Lower lobe of right lung (tissue), 2 donors: Measurements from ENCODE around the gene CCDC167. TPM values are rescaled to one million over a fixed set of nuclear protein-coding genes. Genes with fewer than 3 reads are reported as not detected.
A peak's percentile ranks its signal among the peaks of the same experiment; 100 is the strongest.

Experiments
- ATAC-seq, 2 donors: fragments of 200-7000 bp; cut with Tn5 transposase; one replicate each; pipeline ENCODE4 v1.9.1; 2020 to 2022; ENCODE audit warnings: mild to moderate bottlenecking in 2 of 2, moderate library complexity in 2 of 2
- DNase-seq: peaks from one replicate; pipeline ENCODE4 v3.0.0-alpha.2; 2020
- H3K27ac ChIP-seq: fragments of 200-600 bp; one replicate; pipeline ENCODE4 v1.8.0; 2022
- H3K27me3 ChIP-seq: fragments of 200-600 bp; one replicate; pipeline ENCODE4 v1.8.0; 2022; ENCODE audit warnings: low read depth
- H3K36me3 ChIP-seq: fragments of 200-600 bp; one replicate; pipeline ENCODE4 v1.8.0; 2022; ENCODE audit warnings: mild to moderate bottlenecking
- H3K4me1 ChIP-seq: fragments of 200-600 bp; one replicate; pipeline ENCODE4 v1.8.0; 2022
- H3K4me3 ChIP-seq: fragments of 200-600 bp; one replicate; pipeline ENCODE4 v1.8.0; 2022; ENCODE audit warnings: mild to moderate bottlenecking
- H3K9me3 ChIP-seq: fragments of 200-600 bp; one replicate; pipeline ENCODE4 v1.8.0; 2022
- intact Hi-C: fragments of 100-400 bp; cut with DNase I; formaldehyde crosslinking; loops from one replicate; pipeline ENCODE4 v1.11.0; 2022
- total RNA-seq: library from RNA; stranded (reverse); fragmentation: NEBNext Ultra II Directional; extraction: Animal tissue kit (Norgen Biotek cat#: 25700); gene quantifications from one replicate; pipeline ENCODE4 v1.2.1, GENCODE V29; 2021
- TF ChIP-seq, protein P1 (sequence below): fragments of 200-600 bp; IDR thresholded peaks from one replicate; pipeline ENCODE4 v1.8.0; 2022; ENCODE audit warnings: antibody characterized with exemption, mild to moderate bottlenecking
- donor health status: DM: no; HTN: yes; CAD: no; lungs with severe emphysema.

The CCDC167 gene
- total RNA-seq, 1 donor from 2014 or later = 12.7 TPM

DNA sequence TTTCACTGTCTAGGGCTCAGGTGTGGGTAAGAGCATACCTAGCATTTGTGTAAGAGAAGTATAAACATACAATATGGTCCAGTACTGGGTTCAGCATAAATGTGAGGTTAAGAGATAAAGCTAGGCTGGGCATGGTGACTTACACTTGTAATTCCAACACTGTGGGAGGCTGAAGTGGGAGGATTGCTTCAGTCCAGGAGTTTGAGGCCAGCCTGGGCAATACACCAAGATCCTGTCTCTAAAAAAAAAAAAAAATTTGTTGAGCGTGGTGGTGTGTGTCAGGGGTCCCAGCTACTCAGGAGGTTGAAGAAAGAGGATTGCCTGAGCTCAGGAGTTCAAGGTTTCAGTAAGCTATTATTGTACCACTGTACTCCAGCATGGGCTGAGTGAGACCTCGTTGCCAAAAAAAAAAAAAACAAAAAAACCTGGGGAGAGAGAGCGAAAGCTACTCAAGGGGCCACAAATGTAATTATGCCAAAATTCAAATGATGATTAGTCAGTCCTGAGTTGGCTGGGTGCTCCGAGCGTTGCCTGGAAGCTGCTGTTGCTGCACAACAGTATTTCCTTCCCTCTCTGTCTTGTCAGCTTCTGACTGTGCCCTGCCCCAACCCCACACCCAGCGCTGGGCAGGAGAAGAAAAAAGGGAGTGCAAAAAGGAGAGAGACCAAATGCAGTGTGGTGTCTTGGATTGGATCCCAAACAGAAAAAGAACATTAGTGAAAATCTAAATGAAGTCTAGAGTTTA is 42.7 kb downstream of the CCDC167 start:
- no peak for ATAC-seq
- peaks cover 98% of the 10 kb centered on the region for H3K36me3 ChIP-seq
- intact Hi-C loops = no loop called here
- TF ChIP-seq, protein P1, sequence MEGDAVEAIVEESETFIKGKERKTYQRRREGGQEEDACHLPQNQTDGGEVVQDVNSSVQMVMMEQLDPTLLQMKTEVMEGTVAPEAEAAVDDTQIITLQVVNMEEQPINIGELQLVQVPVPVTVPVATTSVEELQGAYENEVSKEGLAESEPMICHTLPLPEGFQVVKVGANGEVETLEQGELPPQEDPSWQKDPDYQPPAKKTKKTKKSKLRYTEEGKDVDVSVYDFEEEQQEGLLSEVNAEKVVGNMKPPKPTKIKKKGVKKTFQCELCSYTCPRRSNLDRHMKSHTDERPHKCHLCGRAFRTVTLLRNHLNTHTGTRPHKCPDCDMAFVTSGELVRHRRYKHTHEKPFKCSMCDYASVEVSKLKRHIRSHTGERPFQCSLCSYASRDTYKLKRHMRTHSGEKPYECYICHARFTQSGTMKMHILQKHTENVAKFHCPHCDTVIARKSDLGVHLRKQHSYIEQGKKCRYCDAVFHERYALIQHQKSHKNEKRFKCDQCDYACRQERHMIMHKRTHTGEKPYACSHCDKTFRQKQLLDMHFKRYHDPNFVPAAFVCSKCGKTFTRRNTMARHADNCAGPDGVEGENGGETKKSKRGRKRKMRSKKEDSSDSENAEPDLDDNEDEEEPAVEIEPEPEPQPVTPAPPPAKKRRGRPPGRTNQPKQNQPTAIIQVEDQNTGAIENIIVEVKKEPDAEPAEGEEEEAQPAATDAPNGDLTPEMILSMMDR = no peak
- DNase-seq = no peak
- H3K4me3 ChIP-seq = no peak overlapping the region
- no peaks in the 10 kb centered on the region for H3K9me3 ChIP-seq
- H3K4me1 ChIP-seq = no peaks in the 10 kb centered on the region
- H3K27ac ChIP-seq = no peak overlapping the region
- H3K27me3 ChIP-seq = no peaks in the 10 kb centered on the region

DNA sequence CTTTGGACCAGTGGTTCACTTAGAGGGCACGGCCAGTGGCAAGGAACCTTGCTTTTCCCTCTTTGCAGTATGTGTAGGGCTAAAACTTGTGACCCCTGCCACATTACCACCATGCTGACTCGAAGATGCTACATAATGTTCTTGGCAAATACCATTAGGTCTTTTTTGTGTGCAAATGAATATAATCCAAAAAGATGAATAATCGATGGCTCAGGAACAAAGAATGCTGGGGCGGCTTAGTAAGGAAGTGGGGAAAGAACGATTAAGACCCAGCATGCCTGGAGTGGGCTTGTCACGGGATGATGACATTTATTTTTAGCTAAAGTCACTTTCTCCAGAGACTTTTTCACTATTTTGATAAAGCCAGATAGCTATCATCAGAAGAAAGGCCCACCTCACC is 43.6 kb downstream of the CCDC167 start:
- H3K27ac ChIP-seq = no peak overlapping the region
- no peaks in the 10 kb centered on the region for H3K4me1 ChIP-seq
- peaks cover 98% of the 10 kb centered on the region for H3K36me3 ChIP-seq
- H3K27me3 ChIP-seq = no peaks in the 10 kb centered on the region
- ATAC-seq (no peak), DNase-seq (no peak)
- H3K9me3 ChIP-seq = no peaks in the 10 kb centered on the region
- intact Hi-C loops = no loop called here
- TF ChIP-seq, protein P1 = no peak
- H3K4me3 ChIP-seq = no peak overlapping the region

DNA sequence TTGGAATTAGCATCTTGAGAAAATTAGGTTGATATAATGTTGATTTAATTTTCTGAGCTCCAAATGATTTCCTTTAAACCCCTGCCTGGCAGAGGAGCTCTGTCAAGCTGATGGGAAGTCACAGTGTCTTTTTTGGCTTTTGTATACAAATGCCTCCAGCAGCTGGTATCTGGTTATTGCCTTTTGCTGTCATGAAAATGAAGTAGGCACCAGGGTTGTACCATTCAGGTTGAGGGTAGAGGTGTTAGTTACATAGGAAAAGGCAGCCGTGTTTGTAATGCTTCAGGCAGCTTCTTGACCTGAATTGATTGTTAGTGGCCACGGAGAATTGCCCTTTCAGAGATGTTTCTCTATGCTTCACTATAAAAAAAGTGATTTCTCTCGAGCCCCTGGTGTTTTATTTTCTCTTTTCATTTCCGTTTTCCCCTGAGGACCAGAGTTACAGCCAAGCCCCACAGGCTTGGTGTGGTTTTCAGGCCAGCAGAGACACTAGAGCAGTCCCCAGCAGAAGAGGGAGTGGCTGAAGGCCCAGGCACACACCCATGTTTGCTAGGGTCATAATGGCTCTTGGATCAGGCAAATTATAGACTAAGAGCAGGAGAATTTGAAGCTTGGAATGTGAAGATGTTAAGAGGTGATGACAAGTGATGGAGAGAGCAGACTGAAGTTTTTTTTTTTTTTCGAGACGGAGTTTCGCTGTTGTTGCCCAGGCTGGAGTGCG is 45.1 kb downstream of the CCDC167 start:
- H3K9me3 ChIP-seq = no peaks in the 10 kb centered on the region
- H3K36me3 ChIP-seq = peaks cover 98% of the 10 kb centered on the region
- DNase-seq (no peak), ATAC-seq (peak; percentile 89)
- intact Hi-C loops = no loop called here
- H3K27me3 ChIP-seq = no peaks in the 10 kb centered on the region
- H3K4me3 ChIP-seq = no peak overlapping the region
- peak overlapping the region; percentile 46 for H3K27ac ChIP-seq
- TF ChIP-seq, protein P1 = no peak
- H3K4me1 ChIP-seq = no peaks in the 10 kb centered on the region

DNA sequence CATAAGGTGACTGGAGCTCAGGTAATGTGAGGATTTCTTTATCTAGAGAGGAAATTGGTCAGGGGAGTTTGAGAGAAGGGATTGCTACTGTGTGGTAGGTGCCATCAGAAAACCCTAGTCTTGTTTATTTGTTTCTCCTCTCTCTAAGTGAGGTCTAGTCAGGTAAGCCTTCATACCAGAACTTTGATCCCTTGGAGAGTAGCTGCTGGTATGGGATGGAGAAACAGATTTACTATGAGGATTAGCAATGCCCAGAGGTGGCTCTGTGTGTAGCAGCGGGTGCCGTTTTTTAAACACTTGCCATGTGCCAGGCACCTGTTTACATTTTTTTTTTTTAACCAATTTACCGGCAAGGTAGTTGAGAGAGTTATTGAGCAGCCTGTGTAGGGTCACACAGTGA is 47.2 kb downstream of the CCDC167 start:
- H3K4me3 ChIP-seq = no peak overlapping the region
- no peak for DNase-seq
- ATAC-seq = no peak
- H3K27me3 ChIP-seq = no peaks in the 10 kb centered on the region
- intact Hi-C loops = no loop called here
- no peaks in the 10 kb centered on the region for H3K4me1 ChIP-seq
- H3K36me3 ChIP-seq = peaks cover 98% of the 10 kb centered on the region
- no peaks in the 10 kb centered on the region for H3K9me3 ChIP-seq
- TF ChIP-seq, protein P1 = no peak
- H3K27ac ChIP-seq = no peak overlapping the region

DNA sequence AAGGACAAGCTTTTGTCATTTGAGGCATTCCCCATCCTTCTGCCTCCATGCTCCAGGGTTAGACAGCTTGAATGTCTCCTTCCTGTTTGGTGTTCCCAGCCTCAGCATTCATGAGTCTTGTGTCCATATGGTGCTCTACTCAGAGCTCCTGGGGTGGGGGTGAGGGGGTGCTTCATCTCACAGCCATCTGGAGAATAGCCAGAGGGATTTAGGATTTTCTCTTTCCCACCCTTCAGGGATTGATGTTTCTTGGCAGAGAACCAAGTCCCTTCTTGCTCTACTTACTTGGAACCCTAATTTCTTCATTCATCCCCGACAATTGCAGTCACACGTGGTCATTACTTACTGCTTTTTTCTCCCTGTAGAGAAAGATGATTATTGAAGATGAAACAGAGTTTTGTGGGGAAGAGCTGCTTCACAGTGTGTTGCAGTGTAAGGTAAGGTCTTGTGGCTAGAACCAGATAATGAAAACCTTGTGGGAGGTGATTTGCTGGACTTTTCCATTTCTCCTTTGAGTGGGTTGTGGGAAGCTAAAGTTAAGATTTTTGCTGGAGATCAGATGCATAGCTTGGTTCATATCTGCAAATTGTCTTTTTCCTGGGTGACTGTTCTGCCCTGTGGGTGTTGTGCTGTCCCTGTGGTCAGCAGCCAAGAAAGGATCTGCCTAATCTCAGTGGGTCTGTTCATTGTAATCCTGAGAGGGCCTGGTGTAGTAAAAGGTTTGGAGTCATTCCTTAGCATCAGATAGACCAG is 48.1 kb downstream of the CCDC167 start:
- no peak for ATAC-seq
- Histone ChIP-seq H3K36me3 (peaks cover 98% of the 10 kb centered on the region), H3K27ac (no peak overlapping the region), H3K9me3 (no peaks in the 10 kb centered on the region), H3K4me3 (no peak overlapping the region), H3K4me1 (no peaks in the 10 kb centered on the region), H3K27me3 (no peaks in the 10 kb centered on the region)
- intact Hi-C loops = no loop called here
- DNase-seq = no peak
- TF ChIP-seq, protein P1 = no peak
